H1 (cell line): Measurements from ENCODE around the gene LYVE1. TPM values are rescaled to one million over a fixed set of nuclear protein-coding genes. Genes with fewer than 3 reads are reported as not detected.

Source experiments
- CTCF ChIA-PET: fragments of 300-600 bp; sonication (Branson Sonifier 250); formaldehyde crosslinking; loops from one replicate; lab custom pipeline; 2021; ENCODE audit not compliant: partially characterized antibody; lab: Charles Lee
- POLR2A ChIA-PET: fragments of 300-600 bp; sonication (Branson Sonifier 250); formaldehyde crosslinking; loops from one replicate; lab custom pipeline; 2021; ENCODE audit warnings: inconsistent platforms; ENCODE audit not compliant: partially characterized antibody; lab: Charles Lee
- DNase-seq, 2 experiments: peaks; one replicate each; pipeline versions ENCODE4 v3.0.0 to v3.0.0-alpha.2; 2010 to 2022; ENCODE audit warnings: low spot score in 2 of 2, low read depth in 1 of 2, mixed read lengths in 1 of 2
- FAIRE-seq: peaks from 2 replicates; lab custom pipeline; 2011; peaks lifted over from hg19 to GRCh38; lab: Jason Lieb, UNC
- H2AFZ ChIP-seq: 2 replicates; pipeline ENCODE4 v1.8.1; 2012; ENCODE audit warnings: low read length, inconsistent platforms
- H2AK5ac ChIP-seq: 2 replicates; pipeline ENCODE4 v1.6.1; 2013; ENCODE audit warnings: low read depth, low read length
- H2BK120ac ChIP-seq: replicated peaks from 2 replicates; pipeline ENCODE3; 2013; ENCODE audit warnings: low read depth, low read length, inconsistent platforms
- H2BK12ac ChIP-seq: 2 replicates; pipeline ENCODE4 v1.6.1; 2013; ENCODE audit warnings: low read depth, low read length
- H2BK15ac ChIP-seq: 2 replicates; pipeline ENCODE4 v1.6.1; 2013; ENCODE audit warnings: low read length
- H2BK20ac ChIP-seq: 2 replicates; pipeline ENCODE4 v1.6.1; 2013; ENCODE audit warnings: low read length
- H2BK5ac ChIP-seq: 2 replicates; pipeline ENCODE4 v1.6.1; 2013; ENCODE audit warnings: low read depth, low read length
- H3K14ac ChIP-seq: 2 replicates; pipeline ENCODE4 v1.6.1; 2013; ENCODE audit warnings: inconsistent platforms; ENCODE audit not compliant: insufficient read length
- H3K18ac ChIP-seq: 2 replicates; pipeline ENCODE4 v1.6.1; 2013; ENCODE audit warnings: low read length; ENCODE audit errors: extremely low read depth
- H3K23ac ChIP-seq: 2 replicates; pipeline ENCODE4 v1.6.1; 2013; ENCODE audit warnings: inconsistent platforms; ENCODE audit not compliant: insufficient read length
- H3K23me2 ChIP-seq: 2 replicates; pipeline ENCODE4 v1.6.1; 2013; ENCODE audit warnings: low read depth, low read length
- H3K27ac ChIP-seq: 2 replicates; pipeline ENCODE4 v1.6.1; 2011; ENCODE audit warnings: low read depth, low read length, inconsistent platforms
- H3K27me3 ChIP-seq, 4 experiments: replicated peaks in 1 of 4; 1 replicate in 1 of 4; 2 replicates in 3 of 4; pipeline versions ENCODE4 v1.6.1 to v1.8.1; 2011 to 2013; ENCODE audit warnings: low read length in 3 of 4, mild to moderate bottlenecking in 3 of 4, inconsistent platforms in 2 of 4, mixed read lengths in 2 of 4, moderate library complexity in 1 of 4; ENCODE audit not compliant: control insufficient read depth in 3 of 4, insufficient read depth in 3 of 4; ENCODE audit errors: extremely low read depth in 1 of 4
- H3K36me3 ChIP-seq, 4 experiments: 2 replicates each; pipeline versions ENCODE4 v1.6.1 to v1.8.1; 2011 to 2013; ENCODE audit warnings: mild to moderate bottlenecking in 4 of 4, low read length in 3 of 4, moderate library complexity in 2 of 4, control low read depth in 1 of 4, inconsistent platforms in 1 of 4; ENCODE audit not compliant: insufficient read depth in 4 of 4, control insufficient read depth in 2 of 4
- H3K4ac ChIP-seq: replicated peaks from 2 replicates; pipeline ENCODE3; 2013; ENCODE audit warnings: low read length, low read depth, mixed read lengths, inconsistent platforms; ENCODE audit not compliant: insufficient read length
- H3K4me1 ChIP-seq, 4 experiments: replicated peaks in 1 of 4; 1 replicate in 1 of 4; 2 replicates in 3 of 4; pipeline versions ENCODE4 v1.6.1 to v1.8.1; 2011 to 2013; ENCODE audit warnings: low read length in 3 of 4, inconsistent platforms in 2 of 4, mixed read lengths in 1 of 4; ENCODE audit not compliant: insufficient read depth in 4 of 4, control insufficient read depth in 3 of 4
- H3K4me2 ChIP-seq, 2 experiments: 2 replicates each; pipeline versions ENCODE4 v1.6.1 to v1.8.1; 2011 to 2013; ENCODE audit warnings: low read depth in 2 of 2, low read length in 2 of 2, control low read depth in 1 of 2, inconsistent platforms in 1 of 2, mild to moderate bottlenecking in 1 of 2; ENCODE audit not compliant: insufficient read depth in 1 of 2
- H3K4me3 ChIP-seq, 4 experiments: fragments of 200-600, 300-600 bp in 1 of 4; sonication (generic), shearing (Covaris generic), sonication (Bioruptor Twin) in 1 of 4; 2 replicates each; pipeline versions ENCODE4 v1.5.1 to v1.8.1; 2011 to 2016; ENCODE audit warnings: low read length in 4 of 4, low read depth in 3 of 4, control low read depth in 2 of 4, inconsistent platforms in 2 of 4, mild to moderate bottlenecking in 2 of 4, mixed read lengths in 1 of 4, moderate library complexity in 1 of 4; ENCODE audit not compliant: insufficient read depth in 2 of 4; ENCODE audit errors: extremely low read depth in 1 of 4
- H3K56ac ChIP-seq: replicated peaks from 2 replicates; pipeline ENCODE3; 2013; ENCODE audit warnings: low read depth, mild to moderate bottlenecking, mixed read lengths, low read length, inconsistent platforms; ENCODE audit not compliant: insufficient read length
- H3K79me1 ChIP-seq: 2 replicates; pipeline ENCODE4 v1.6.1; 2013; ENCODE audit warnings: low read depth, low read length, control low read depth
- H3K79me2 ChIP-seq, 2 experiments: 2 replicates each; pipeline versions ENCODE4 v1.6.1 to v1.8.1; 2012 to 2013; ENCODE audit warnings: low read length in 2 of 2, mild to moderate bottlenecking in 2 of 2, inconsistent platforms in 1 of 2; ENCODE audit not compliant: insufficient read depth in 2 of 2, control insufficient read depth in 1 of 2
- H3K9ac ChIP-seq, 4 experiments: replicated peaks in 1 of 4; 1 replicate in 1 of 4; 2 replicates in 3 of 4; pipeline versions ENCODE4 v1.6.1 to v1.8.1; 2011 to 2013; ENCODE audit warnings: low read depth in 3 of 4, low read length in 3 of 4, control low read depth in 2 of 4, mild to moderate bottlenecking in 2 of 4, moderate library complexity in 2 of 4, inconsistent platforms in 1 of 4; ENCODE audit errors: extremely low read depth in 1 of 4
- H3K9me3 ChIP-seq, 2 experiments: 2 replicates each; pipeline versions ENCODE4 v1.6.1 to v1.8.1; 2012 to 2013; ENCODE audit warnings: mild to moderate bottlenecking in 2 of 2, moderate library complexity in 2 of 2, control low read depth in 1 of 2, inconsistent platforms in 1 of 2, low read depth in 1 of 2, low read length in 1 of 2, mixed read lengths in 1 of 2; ENCODE audit not compliant: insufficient read depth in 2 of 2
- H4K20me1 ChIP-seq, 2 experiments: replicated peaks in 1 of 2; 2 replicates each; pipeline versions ENCODE3 to v1.8.1; 2011 to 2013; ENCODE audit warnings: inconsistent platforms in 2 of 2, low read length in 2 of 2, mild to moderate bottlenecking in 1 of 2; ENCODE audit not compliant: insufficient read depth in 2 of 2, control insufficient read depth in 1 of 2
- H4K5ac ChIP-seq: 2 replicates; pipeline ENCODE4 v1.6.1; 2013; ENCODE audit warnings: low read length, low read depth, mixed read lengths, inconsistent platforms; ENCODE audit not compliant: insufficient read length
- H4K8ac ChIP-seq: 2 replicates; pipeline ENCODE4 v1.8.0; 2013; ENCODE audit warnings: mild to moderate bottlenecking, moderate library complexity, low read length, inconsistent platforms; ENCODE audit not compliant: insufficient read depth; ENCODE audit errors: extremely low read depth
- H4K91ac ChIP-seq: replicated peaks from 2 replicates; pipeline ENCODE3; 2013; ENCODE audit warnings: low read length, mixed read lengths, inconsistent platforms; ENCODE audit not compliant: insufficient read length
- BRCA1 ChIP-seq: IDR thresholded peaks from 2 replicates; pipeline ENCODE4 v1.6.1; 2012; ENCODE audit warnings: low read depth, low read length, improper control_type of control experiment
- HDAC2 ChIP-seq, 2 experiments: fragments of 300-600 bp in 1 of 2; sonication (generic) in 1 of 2; IDR thresholded peaks; 2 replicates each; pipeline ENCODE4 v1.6.1; 2011 to 2012; ENCODE audit warnings: low read depth in 2 of 2, low read length in 2 of 2, mild to moderate bottlenecking in 2 of 2, moderate library complexity in 2 of 2, borderline replicate concordance in 1 of 2, inconsistent platforms in 1 of 2
- KDM4A ChIP-seq: IDR thresholded peaks from one replicate; pipeline ENCODE4 v1.7.1; 2012; ENCODE audit warnings: low read depth, mild to moderate bottlenecking, moderate library complexity, low read length, inconsistent platforms; ENCODE audit not compliant: severe bottlenecking
- SIX5 ChIP-seq: IDR thresholded peaks from 2 replicates; pipeline ENCODE4 v1.6.1; 2011; ENCODE audit warnings: mild to moderate bottlenecking, low read depth, low read length
- YY1 ChIP-seq: IDR thresholded peaks from 2 replicates; pipeline ENCODE4 v1.6.1; 2011; ENCODE audit warnings: low read depth, mild to moderate bottlenecking, low read length
- WGBS, 2 experiments: shearing (Covaris generic) in 1 of 2; methylation state at CpG; one replicate each; pipeline versions ENCODE4 v1.1.6 to v1.1.7; 2013 to 2015; ENCODE audit warnings: low lambda C conversion rate in 2 of 2, mixed read lengths in 2 of 2, inconsistent platforms in 1 of 2, low coverage in 1 of 2, missing lambda C conversion rate in 1 of 2; ENCODE audit not compliant: insufficient replicate concordance in 2 of 2, insufficient coverage in 1 of 2, insufficient read length in 1 of 2; ENCODE audit errors: extremely low coverage in 1 of 2, missing lambda C conversion rate in 1 of 2; 5-methylcytosine and 5-hydroxymethylcytosine counted together
- polyA plus RNA-seq, 7 experiments: library from polyadenylated mRNA; depleted of rRNA in 3 of 7; stranded (reverse) in 5 of 7; unstranded in 2 of 7; fragments of >200 nt in 5 of 7; fragments of 200-250 nt in 2 of 7; gene quantifications; 1 replicate in 5 of 7; 2 replicates in 1 of 7; 4 replicates in 1 of 7; pipeline versions ENCODE4 v1.2.1 to v1.2.3, GENCODE V29; 2011 to 2013; ENCODE audit warnings: missing spikeins in 2 of 7, mixed read lengths in 2 of 7
- total RNA-seq: library from RNA; stranded (reverse); fragmentation: NEBNext Ultra II Directional; extraction: Animal tissue kit (Norgen Biotek cat#: 25700); gene quantifications from 2 replicates; pipeline ENCODE4 v1.2.1, GENCODE V29; 2021

Gene LYVE1
- total and polyA plus RNA-seq, 2 of the 8 experiments (the other 6 are each of a cell fraction or from before 2014, with no cell fraction given): 0.09 TPM; not detected in 1

GRCh38 chr11:10580623-10581022 lies 12.2 kb upstream of the LYVE1 start:
- TF ChIP-seq YY1: no peak
- no peak for TF ChIP-seq BRCA1
- no peak for TF ChIP-seq HDAC2 (IDR thresholded peaks at IDR 0.05; ENCODE audit: borderline replicate concordance in 1 of 2, low read depth in 2 of 2, low read length in 2 of 2)
- no peak for TF ChIP-seq KDM4A
- TF ChIP-seq SIX5: no peak
- H3K4ac ChIP-seq: no peak overlapping the region
- no peaks in the 10 kb centered on the region for H3K36me3 ChIP-seq
- H3K23me2 ChIP-seq: peaks cover 2% of the 10 kb centered on the region; the same call in 1 of the 2 replicates
- no peak overlapping the region for H3K4me2 ChIP-seq
- ChIA-PET POLR2A (no interaction called here), CTCF (interaction anchor here (0.8 to 2.1 kb wide), 5 partner anchors 10 to 74 kb away, joined by 3 to 8 read pairs (median 3); partner anchors contain the start of gene RNF141)
- H3K18ac ChIP-seq: no peak overlapping the region
- H3K9ac ChIP-seq: no peak overlapping the region
- no peak overlapping the region for H4K8ac ChIP-seq
- no peak for FAIRE-seq
- no peak overlapping the region for H3K56ac ChIP-seq
- H3K4me3 ChIP-seq: no peak overlapping the region
- no peak overlapping the region for H4K5ac ChIP-seq
- no peak overlapping the region for H2AK5ac ChIP-seq
- DNase-seq: no peak
- no peak overlapping the region for H3K23ac ChIP-seq
- no peaks in the 10 kb centered on the region for H3K79me2 ChIP-seq
- no peak overlapping the region for H2BK15ac ChIP-seq
- no peak overlapping the region for H3K14ac ChIP-seq
- H2AFZ ChIP-seq: no peak overlapping the region
- no peaks in the 10 kb centered on the region for H3K27me3 ChIP-seq
- no peak overlapping the region for H2BK20ac ChIP-seq
- no peaks in the 10 kb centered on the region for H4K20me1 ChIP-seq
- no peak overlapping the region for H2BK120ac ChIP-seq
- H4K91ac ChIP-seq: no peak overlapping the region
- H3K4me1 ChIP-seq: no peaks in the 10 kb centered on the region
- no peaks in the 10 kb centered on the region for H3K9me3 ChIP-seq
- no peaks in the 10 kb centered on the region for H3K79me1 ChIP-seq
- 93% methylated on average over 4 of the region's 4 CpGs; no CpG with 5 or more reads in 1 of the 2 experiments for WGBS, 2 experiments
- H3K27ac ChIP-seq: no peak overlapping the region
- no peak overlapping the region for H2BK12ac ChIP-seq
- H2BK5ac ChIP-seq: no peak overlapping the region
